Activated CD4-positive, CD25-positive, alpha-beta regulatory T cell (primary cell): ENCODE results near the gene SMIM27.
"Not testable (repeated sequence)": the region's sequence is repeated elsewhere in the genome, so short reads cannot be mapped to it uniquely, and the experiment has no call there.

Source experiments
- DNase-seq, 4 experiments: peaks; one replicate each; lab custom pipeline; 2025; lab: John Stamatoyannopoulos, UW

Gene SMIM27

GRCh38 chr9:32596936-32597335 lies 44.8 kb downstream of the SMIM27 start:
- DNase-seq = no peak

GRCh38 chr9:32599021-32599420 lies 46.9 kb downstream of the SMIM27 start:
- DNase-seq = not testable (repeated sequence)
